Endothelial cell of hepatic sinusoid (primary cell): ENCODE results near the gene GOLGB1.
"Not testable (repeated sequence)": the region's sequence is repeated elsewhere in the genome, so short reads cannot be mapped to it uniquely, and the experiment has no call there.

ENCODE experiments used
- in situ Hi-C: cut with HindIII; loops from 2 replicates; pipeline ENCODE4 v1.10.0; 2017; ENCODE audit warnings: low sequenced_read_pairs

GOLGB1 gene

DNA sequence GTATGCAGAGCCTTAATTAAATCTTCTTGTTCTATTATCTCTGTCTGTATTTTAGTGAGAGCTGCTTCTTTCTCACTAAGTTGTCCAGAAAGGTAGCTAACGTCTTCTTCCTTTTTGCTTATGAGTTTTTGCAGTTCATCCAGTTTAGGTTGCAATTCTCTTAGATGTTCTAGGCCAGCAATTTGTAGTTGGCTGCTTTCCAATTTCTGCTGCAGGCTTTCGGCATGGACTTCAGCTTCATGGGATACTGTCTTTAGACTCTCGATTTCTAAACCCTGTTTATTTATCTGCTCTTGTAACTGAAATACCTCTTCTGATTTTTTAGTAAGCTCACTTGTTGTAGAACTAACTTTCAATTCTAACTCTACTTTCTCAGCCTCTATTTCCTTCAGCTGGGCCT lies 53.4 kb downstream of the GOLGB1 start:
- in situ Hi-C loops: no loop called here

DNA sequence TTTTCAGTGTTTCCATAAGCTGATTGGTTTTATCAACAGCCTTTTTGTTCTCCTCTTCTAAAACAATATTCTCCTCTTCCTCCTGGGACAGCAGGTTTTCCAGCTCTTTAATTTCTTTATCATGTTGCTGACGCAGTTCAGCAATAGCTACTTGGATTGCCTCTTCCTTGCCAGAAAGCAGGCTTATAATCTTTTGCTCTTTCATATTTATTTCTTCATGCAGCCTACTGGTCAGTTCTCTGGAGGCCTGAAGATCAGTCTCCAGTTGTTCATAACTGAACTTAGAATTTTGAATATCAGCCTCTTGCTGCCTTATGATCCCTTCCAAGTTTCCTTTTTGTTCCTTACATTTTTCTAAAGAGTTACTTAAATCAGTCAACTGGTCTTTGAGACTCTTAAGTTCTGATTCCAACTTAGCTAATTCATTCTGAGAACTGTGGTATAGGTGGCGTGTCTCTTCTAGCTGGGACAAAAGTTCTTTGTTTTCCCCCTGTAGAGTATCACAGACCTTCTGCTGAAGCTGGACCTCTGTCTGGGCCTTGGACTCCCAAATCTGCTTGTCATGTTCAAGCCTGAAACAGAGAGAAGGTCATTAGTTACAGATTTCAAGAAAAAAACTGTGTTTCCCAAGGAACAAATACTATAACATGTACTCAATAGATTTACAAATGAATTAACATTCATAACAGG lies 57.4 kb downstream of the GOLGB1 start:
- in situ Hi-C loops: no loop called here

DNA sequence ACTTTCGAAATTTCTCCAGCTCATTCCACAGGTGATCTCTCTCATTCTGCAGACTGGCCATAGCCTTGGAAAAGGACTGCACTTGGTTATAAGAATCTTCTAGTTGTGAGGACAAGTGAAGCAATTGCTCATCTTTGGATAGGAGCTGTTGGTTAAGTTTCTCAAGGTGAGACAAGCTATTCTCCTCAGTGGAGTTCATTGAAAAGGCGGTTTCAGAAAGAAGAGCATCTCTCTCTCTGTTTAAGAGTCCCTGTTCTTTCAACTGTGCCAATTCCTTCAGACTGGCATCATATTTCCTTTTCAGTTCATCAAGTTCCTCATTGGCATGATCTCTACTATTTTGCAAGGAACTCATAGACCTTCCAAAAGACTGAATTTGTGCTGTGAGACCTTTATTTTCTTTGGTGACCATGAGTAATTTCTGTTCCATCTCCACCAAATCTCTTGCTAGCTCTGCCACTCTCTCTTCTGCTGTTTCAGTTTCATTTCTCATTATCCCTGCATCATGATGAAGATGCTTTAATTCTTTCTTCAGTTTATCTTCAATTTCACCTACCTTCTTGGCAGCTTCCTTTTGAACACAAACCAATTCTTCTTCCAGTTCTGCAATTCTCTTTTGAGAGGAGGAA lies 58.6 kb downstream of the GOLGB1 start:
- in situ Hi-C loops: no loop called here

DNA sequence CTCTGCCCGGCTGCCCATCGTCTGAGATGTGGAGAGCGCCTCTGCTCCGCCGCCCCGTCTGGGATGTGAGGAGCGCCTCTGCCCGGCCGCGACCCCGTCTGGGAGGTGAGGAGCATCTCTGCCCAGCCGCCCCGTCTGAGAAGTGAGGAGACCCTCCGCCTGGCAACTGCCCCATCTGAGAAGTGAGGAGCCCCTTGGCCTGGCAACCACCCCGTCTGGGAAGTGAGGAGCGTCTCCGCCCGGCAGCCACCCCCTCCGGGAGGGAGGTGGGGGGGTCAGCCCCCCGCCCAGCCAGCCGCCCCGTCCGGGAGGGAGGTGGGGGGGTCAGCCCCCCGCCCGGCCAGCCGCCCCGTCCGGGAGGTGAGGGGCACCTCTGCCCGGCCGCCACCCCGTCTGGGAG lies 60.8 kb downstream of the GOLGB1 start:
- in situ Hi-C loops: not testable (repeated sequence)

DNA sequence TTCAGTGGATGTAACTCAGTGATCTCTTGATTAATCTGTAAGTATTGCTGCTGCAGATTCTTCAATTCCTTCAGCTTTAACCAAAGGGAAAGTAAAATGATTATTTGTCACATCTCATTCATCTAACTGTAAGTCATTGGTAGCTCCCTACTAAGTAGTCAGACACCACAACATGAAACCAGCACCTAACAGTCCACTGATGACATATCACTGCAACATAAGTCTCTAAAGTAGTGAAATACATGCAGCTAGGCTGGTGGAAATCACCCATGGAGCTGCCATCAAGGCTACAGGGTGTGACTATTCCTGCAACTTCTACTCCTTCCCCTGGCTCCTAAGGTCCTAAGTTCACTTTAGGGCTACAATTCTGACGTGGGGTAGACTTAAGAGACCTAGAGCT lies 67.7 kb downstream of the GOLGB1 start:
- in situ Hi-C loops: no loop called here

DNA sequence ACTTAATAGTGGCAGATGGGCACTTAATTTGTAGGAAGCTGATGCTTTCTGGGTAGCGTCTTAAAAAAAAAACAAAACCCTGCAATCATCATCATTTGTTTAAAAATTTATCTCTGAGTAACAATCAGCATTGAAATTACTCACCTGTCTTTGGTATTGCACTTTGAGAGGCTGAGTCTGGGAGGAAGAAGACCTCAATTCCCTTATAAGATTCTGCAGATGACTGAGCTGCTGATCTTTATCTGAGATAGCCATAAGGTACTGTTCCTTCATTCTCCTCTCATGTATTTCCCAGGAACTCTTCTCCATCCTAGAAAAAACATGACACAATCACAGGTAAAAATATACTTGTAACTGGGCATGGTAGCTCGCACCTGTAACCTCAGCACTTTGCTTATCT lies 72.4 kb downstream of the GOLGB1 start:
- in situ Hi-C loops: no loop called here

DNA sequence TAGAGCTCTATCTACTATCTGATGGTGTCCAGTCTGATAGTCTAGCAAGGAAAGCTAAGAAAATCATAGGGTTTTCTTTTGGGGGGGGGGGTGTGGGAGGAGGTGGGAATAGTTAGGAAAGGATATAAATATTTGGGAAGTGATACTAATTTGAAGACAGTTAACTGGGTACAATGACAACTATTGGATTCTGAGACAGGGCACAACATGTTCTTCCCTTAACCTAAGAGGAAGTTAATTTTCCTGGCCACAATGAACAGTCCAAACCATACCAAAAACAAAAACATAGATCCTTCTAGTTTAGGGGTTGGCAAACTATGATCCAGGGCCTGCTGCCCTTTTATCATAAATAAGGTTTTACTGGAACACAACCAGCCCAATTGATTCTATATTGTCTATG lies 78.9 kb downstream of the GOLGB1 start:
- in situ Hi-C loops: no loop called here

DNA sequence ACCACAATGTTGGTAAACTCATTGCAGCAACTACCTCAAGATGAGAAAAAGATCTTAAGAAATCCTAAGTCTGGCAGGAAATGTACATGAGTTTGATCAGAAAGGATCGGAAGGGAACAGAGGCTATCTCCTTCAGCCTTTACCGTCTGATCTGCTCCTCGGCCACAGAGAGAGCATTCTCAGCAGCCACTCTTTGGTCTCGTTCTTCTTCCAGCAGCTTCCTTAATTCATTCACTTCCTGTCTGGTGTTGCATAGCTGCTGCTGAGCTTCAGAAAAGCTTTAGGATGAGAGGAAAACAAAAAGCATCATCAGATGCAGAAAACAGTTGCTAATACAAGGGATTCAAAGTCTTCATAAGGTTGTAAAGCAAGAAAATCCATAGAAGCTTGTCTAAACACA lies 82.2 kb downstream of the GOLGB1 start:
- in situ Hi-C loops: no loop called here

DNA sequence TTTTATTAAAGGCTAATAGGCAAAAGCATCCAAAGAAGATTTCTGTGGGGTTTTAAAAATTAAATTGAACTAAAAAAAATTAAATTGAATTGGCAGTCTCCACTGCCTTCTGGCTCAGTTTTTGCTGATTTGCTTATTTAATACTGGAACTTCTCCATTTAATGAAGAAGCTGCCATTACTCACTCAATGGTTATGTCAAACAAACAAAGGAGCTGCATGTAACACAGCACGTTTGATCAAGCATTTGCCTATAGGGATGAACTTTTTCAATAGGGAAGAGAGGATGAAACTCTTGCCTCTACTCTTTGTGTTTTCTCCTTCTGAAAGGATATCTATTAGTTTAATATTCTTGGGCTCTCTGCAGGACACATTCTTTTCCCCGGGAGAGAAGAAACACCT lies 84.1 kb downstream of the GOLGB1 start:
- in situ Hi-C loops: no loop called here

DNA sequence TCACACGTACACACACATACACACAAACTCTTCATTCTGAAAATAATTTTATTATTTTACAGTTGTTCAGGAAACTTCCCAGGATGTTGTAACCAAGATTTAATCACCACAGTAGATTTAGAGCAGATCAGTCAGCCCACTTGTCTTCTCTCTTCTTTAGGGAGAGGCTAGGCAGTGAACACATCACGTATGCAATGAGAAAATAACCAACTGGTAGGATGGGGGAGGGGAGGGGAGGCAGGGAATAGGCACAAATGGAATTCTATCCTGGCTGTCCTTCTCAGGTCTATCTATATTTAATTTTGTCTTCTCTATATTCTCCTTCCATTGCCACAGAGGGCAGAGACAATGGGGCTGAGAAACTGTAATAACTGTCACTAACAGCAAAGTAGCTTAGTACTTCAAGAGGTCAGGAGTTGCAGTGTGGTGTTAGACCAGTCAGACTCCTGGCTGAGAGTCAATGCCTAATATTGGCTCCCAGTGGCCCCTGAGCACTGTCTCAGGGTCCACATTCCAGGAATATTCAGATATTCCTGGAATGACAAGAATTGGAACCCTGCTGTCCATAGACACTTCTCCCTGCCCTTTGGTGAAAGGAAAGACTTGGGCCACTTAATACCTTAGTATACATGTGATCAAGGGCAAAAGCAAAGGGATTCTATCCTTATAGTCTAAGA lies 86.2 kb downstream of the GOLGB1 start:
- in situ Hi-C loops: no loop called here

DNA sequence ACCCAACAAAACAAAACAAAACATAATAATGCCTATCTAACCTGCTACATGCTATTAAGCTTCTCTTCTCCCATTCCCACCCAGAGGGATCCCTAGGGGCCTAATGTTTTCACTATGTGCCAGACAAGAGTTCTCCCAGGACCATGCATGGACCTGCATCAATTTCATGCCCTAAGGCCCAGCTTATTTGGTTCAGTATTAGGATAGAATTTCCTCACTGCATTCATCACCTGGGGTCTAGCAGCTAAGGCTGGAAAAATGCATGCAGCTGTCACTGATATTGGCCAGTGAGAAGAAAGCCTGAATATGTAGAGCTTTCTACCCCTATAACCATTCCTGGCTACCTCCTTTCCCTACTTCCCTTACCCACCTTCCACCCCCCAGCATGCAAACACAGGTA lies 86.8 kb downstream of the GOLGB1 start:
- in situ Hi-C loops: no loop called here

DNA sequence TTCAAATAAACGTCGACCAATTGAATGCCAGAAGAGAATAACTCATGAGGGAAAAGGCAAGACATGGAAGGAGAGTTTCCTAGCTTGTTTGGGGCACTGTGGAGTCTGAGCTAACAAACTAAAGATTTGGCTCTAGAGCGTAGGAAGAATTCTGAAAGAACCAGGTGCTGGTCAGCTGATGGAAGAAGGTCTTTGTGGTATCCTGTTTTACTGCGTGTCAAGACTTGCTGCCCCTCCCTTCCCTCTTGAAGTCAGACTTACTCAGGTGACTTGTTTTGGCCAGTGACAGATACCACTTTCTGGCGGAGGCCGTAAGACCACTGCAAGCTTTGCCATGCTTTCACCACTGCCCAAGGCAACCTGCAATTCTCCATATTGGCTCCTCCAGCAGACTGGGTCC lies 88.2 kb downstream of the GOLGB1 start:
- in situ Hi-C loops: no loop called here

DNA sequence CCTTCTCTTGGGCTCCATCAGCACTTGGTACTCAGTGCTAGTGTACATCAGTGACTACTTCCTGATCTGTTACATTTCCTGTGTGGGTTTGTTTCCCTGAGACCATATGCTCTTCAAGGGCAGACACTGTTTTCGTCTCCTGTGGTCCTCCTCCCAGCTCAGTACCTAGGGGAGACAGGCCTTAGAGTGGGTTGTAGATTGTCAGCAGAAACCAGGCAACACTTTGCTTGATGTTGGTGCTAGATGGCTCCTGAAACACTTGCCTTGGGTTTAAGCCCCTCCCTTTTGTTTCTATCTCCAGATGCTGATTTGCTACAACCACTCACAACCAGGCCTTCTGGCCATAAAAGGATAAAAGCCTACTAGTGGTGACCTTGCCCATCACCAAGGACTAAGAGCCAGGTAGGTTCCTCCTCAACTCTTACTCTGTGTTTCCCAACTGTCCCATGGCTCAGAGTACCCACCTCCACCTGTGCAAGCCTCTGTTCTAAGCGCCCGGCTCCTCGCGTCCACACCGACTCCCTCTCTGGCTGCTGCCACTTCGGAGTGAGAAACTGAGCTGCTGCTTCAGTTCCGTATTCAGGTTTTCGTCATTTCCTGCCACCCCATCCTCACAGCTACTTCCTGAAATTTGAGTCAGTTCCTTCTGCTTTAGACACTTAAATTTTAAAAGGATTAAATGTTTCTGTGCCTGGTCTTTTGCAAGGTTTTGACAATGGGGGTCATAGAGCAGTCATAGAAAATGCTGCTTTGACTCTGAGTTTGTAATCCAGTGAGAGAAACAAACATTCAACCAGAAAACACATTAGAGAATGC lies 89.0 kb downstream of the GOLGB1 start, which contains the start of gene HCLS1:
Gene HCLS1, minus strand, starts transcription at position 548 of the 816 bp plus-strand sequence. CDS start 2,556 bp downstream, outside the sequence.
- in situ Hi-C loops: no loop called here

DNA sequence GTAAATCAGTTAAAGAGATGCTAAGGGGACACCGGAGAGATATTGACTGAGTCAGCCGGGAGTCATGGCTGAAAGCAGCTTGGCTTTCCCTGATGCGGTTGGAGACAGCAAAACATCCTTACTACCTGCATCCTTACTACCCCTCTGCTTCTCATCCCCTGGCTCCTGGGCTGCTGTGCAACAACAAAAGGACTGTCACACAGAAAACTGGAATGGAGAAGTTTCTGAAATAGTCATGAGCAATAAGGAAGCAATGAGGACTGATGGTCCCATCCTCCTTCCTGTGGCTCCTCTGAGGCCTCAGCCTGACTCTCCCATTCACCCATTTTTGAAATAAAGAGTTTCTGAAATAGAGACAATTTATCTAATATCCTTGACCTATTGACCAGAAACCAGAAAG lies 90.0 kb downstream of the GOLGB1 start:
- in situ Hi-C loops: no loop called here

DNA sequence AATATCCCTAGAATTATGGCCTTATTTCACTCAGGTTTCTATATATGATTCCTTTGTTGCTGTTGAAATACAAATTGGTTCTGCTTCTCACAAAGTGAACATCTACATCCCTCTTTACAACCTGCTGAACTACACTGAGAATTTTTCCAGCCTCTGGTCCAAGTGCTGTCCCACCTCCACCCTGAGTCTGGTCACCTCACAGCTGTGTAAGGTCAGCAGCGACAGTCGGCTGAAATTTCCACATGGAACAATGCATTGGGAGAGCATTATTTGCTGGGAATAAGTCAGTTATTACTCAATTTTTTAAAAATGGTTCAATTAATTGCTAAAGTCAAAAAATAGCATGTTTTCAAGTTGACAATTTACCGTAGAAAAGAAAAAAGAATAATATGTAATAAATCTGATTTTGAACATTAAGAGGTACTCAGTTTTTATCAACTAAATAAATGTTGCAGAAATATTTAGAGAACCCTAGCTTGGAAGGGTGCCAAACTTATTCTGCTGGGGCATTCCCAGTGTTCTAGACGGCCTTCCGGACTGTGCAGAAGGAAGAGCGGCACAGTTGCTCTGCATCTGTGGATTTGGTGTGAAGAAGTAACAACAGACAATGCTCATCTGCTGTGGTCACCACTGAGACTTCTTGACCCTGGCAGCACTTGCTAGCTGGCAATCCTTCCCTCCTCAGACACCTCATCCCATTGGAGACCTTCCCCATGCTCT lies 90.7 kb downstream of the GOLGB1 start:
- in situ Hi-C loops: no loop called here

DNA sequence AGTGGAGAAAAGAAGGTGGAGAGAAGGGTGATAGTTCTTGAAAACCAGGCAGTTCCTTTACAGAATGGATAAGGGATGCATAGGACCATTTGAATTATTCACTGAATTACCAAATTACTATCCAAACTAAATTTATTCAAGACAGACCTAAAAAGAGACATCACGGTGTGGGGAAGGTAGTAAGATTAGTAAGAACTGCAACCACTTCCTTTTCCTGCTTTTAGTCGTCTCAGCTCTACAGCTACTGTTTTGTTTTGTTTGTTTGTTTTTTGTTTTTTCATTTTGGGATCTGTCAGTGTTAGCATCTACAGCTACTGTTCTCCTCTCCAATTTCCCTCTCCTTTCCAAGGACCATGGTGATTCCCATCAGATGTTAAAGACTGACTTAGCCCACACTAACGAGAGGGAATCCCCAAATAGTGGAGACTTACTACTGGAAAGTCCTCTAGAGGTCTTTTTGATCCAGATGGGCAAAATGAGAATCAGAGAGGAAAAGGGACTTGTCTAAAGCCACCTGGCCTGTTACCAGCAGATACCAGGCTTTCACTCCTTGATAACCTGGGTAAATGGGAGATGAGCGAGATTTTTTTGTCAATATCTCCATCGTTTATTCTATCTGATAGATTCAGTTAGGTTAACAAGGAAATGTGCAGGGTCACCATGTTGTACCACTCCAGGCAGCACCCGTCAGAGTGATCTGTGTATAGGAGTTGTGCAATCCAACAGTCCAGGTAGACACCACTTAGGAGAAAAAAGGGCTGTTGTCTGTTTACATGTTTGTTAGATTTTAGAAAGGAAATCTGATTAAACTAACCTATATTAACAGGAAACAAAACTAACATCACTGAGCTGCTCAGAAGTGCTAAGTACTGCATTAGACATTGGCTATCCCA lies 94.8 kb downstream of the GOLGB1 start:
- in situ Hi-C loops: no loop called here

DNA sequence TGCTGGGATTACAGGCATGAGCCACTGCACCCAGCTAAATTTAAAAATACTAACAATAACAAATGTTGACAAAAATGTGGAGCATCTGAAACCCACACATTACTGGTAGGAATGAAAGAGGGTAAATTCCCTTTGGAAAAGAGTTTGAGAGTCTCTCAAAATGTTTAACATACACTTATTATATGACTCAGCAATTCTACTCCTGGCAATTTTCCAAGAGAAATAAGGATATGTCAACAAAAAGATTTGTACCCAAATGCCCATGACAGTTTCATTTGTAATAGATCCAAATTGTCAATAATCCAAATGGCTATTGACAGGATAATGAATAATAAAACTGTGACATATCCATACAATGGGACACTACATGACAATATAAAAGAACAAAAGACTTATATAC lies 97.9 kb downstream of the GOLGB1 start:
- in situ Hi-C loops: no loop called here

DNA sequence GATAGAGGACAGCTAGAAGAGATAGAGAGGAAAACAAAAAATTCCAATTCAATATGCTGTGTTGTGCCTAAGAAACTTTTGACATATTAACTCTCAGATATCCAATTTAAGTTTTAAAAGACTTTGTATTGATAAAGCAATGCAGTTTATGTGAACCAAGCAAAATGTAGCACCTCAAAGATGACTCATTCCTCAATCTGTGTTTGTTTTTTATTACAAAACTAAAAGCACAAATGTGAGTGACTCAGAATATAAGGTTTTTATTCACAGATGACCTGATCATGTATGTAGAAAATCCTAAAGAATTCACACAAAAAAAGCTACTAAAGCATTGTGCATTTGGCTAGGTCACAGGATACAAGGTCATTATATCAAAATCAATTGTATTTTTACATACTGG lies 99.9 kb downstream of the GOLGB1 start:
- in situ Hi-C loops: no loop called here

DNA sequence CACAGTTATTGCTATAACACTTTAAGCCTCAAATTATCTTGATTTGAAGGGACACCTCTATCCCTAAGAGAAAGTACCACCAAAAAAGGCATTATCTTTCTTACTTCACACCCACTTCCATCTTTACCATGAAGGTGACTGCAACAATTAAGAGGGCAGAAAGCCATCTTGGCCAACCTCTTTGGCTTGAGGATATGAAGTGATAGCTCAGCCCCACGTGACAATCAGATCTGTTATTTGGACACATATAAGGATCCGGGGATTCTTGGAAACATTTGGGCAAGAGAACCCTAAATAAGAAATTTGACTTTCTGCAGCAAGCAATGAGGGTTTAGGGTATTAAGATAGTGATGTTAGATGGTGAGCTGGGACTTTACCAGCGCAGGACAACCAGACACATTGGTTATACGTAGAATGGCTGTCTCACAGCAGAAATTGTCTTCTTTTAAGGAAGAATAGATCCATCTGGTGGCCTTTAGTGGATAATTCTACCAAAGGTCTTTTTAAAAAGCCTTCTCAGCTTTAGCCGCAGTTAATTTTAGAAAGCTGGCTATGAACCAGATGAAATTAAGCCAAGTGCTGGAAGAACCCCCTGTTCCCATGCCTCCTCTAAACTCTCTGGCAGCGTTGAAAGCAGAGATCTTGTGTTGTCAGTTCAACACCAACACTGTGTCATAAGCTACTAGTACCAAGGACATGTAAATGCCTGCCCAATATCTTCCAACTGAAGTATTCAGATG lies 101.2 kb downstream of the GOLGB1 start:
- in situ Hi-C loops: no loop called here
